GM12878 (cell line): Measurements from ENCODE around the gene HAS3. TPM values are rescaled to one million over a fixed set of nuclear protein-coding genes. Genes with fewer than 3 reads are reported as not detected.

Experiments
- ATAC-seq: fragments of 200-7000 bp; cut with Tn5 transposase; 3 replicates; pipeline ENCODE4 v1.9.1; 2020; ENCODE audit warnings: mild to moderate bottlenecking, moderate library complexity
- BruUV-seq: library from RNA; stranded (reverse); fragments of 400-500 nt; replicated peaks from 2 replicates; lab custom pipeline; 2021; lab: Mats Ljungman, UMichigan
- CTCF ChIA-PET: fragments of 300-600 bp; sonication (Branson Sonifier 250); formaldehyde crosslinking; extraction: SDS; loops from one replicate; lab custom pipeline; 2021; ENCODE audit warnings: inconsistent platforms; lab: Yijun Ruan, JAX
- POLR2A ChIA-PET: fragments of 350-600 bp; formaldehyde crosslinking; extraction: SDS; loops from one replicate; lab custom pipeline; 2021; ENCODE audit warnings: inconsistent platforms; lab: Charles Lee
- RAD21 ChIA-PET: fragments of 300-600 bp; sonication (Branson Sonifier 250); formaldehyde crosslinking; loops from one replicate; lab custom pipeline; 2023; ENCODE audit warnings: antibody characterized with exemption; ENCODE audit not compliant: unreplicated experiment; lab: Charles Lee
- SMC1A ChIA-PET: fragments of 300-600 bp; sonication (Branson Sonifier 250); formaldehyde crosslinking; loops from one replicate; lab custom pipeline; 2023; ENCODE audit not compliant: unreplicated experiment, uncharacterized antibody; lab: Charles Lee
- DNase-seq: peaks from one replicate; pipeline ENCODE4 v3.0.0-alpha.2; 2011; ENCODE audit warnings: low read depth, low spot score
- FAIRE-seq: peaks from 3 replicates; lab custom pipeline; 2011; peaks lifted over from hg19 to GRCh38; lab: Jason Lieb, UNC
- H2AFZ ChIP-seq: 2 replicates; pipeline ENCODE4 v1.6.0; 2011; ENCODE audit warnings: low read depth, low read length, control low read depth; ENCODE audit not compliant: control insufficient read depth
- H3K27ac ChIP-seq: 2 replicates; pipeline ENCODE4 v1.5.1; 2011; ENCODE audit warnings: control low read depth; ENCODE audit not compliant: control insufficient read depth, insufficient read depth
- H3K27me3 ChIP-seq, 2 experiments: replicated peaks in 1 of 2; 2 replicates each; pipeline versions ENCODE4 v1.6.0 to v1.6.1; 2011; ENCODE audit warnings: low read length in 1 of 2; ENCODE audit not compliant: control insufficient read depth in 2 of 2, insufficient read depth in 2 of 2
- H3K36me3 ChIP-seq, 2 experiments: 2 replicates each; pipeline ENCODE4 v1.5.1; 2011; ENCODE audit warnings: low read length in 1 of 2; ENCODE audit not compliant: control insufficient read depth in 2 of 2, insufficient read depth in 2 of 2
- H3K4me1 ChIP-seq: 2 replicates; pipeline ENCODE4 v1.6.1; 2011; ENCODE audit warnings: mild to moderate bottlenecking, low read length, moderate library complexity, mixed read lengths; ENCODE audit not compliant: control insufficient read depth, insufficient read depth
- H3K4me2 ChIP-seq: 2 replicates; pipeline ENCODE4 v1.6.0; 2011; ENCODE audit warnings: control low read depth; ENCODE audit not compliant: control insufficient read depth, insufficient read depth
- H3K4me3 ChIP-seq: fragments of 200-600 bp; sonication (generic); 2 replicates; pipeline ENCODE4 v1.5.1; 2016
- H3K79me2 ChIP-seq: 2 replicates; pipeline ENCODE4 v1.6.0; 2011; ENCODE audit warnings: low read length; ENCODE audit not compliant: control insufficient read depth, insufficient read depth
- H3K9ac ChIP-seq: 2 replicates; pipeline ENCODE4 v1.8.0; 2011; ENCODE audit warnings: low read length, control low read depth, mixed read lengths; ENCODE audit not compliant: control insufficient read depth, insufficient read depth
- H3K9me3 ChIP-seq: replicated peaks from 3 replicates; pipeline ENCODE4 v1.5.1; 2011; ENCODE audit warnings: mild to moderate bottlenecking, low read length; ENCODE audit not compliant: control insufficient read depth, insufficient read depth
- H4K20me1 ChIP-seq: 2 replicates; pipeline ENCODE4 v1.6.0; 2011; ENCODE audit not compliant: control insufficient read depth, insufficient read depth
- BHLHE40 ChIP-seq, 2 experiments: fragments of 450-650 bp in 1 of 2; IDR thresholded peaks; 2 replicates each; pipeline ENCODE4 v1.6.1; 2011 to 2017; ENCODE audit warnings: low read depth in 2 of 2, borderline replicate concordance in 1 of 2, improper control_type of control experiment in 1 of 2, low read length in 1 of 2, mild to moderate bottlenecking in 1 of 2
- IKZF1 ChIP-seq: fragments of 450-650 bp; conservative IDR thresholded peaks from 2 replicates; pipeline ENCODE4 v1.6.1; 2017; ENCODE audit warnings: antibody characterized with exemption, mild to moderate bottlenecking
- NFYB ChIP-seq: IDR thresholded peaks from 2 replicates; pipeline ENCODE4 v1.6.1; 2011; ENCODE audit warnings: low read depth, mild to moderate bottlenecking, low read length, improper control_type of control experiment, moderate library complexity; ENCODE audit not compliant: insufficient read depth
- NR2F1 ChIP-seq: fragments of 450-650 bp; conservative IDR thresholded peaks from 2 replicates; pipeline ENCODE4 v1.6.1; 2017; ENCODE audit warnings: mild to moderate bottlenecking
- RAD51 ChIP-seq: fragments of 450-650 bp; IDR thresholded peaks from 2 replicates; pipeline ENCODE4 v1.6.1; 2016; ENCODE audit warnings: moderate library complexity, mild to moderate bottlenecking, inconsistent platforms
- RFX5 ChIP-seq: IDR thresholded peaks from 2 replicates; pipeline ENCODE4 v1.6.1; 2011; ENCODE audit warnings: low read depth, low read length, improper control_type of control experiment
- RUNX3 ChIP-seq: IDR thresholded peaks from 2 replicates; pipeline ENCODE4 v1.6.1; 2012; ENCODE audit warnings: low read length, inconsistent platforms
- SREBF1 ChIP-seq: IDR thresholded peaks from 2 replicates; pipeline ENCODE4 v1.6.1; 2012; ENCODE audit warnings: mild to moderate bottlenecking, low read length
- SUPT20H ChIP-seq: IDR thresholded peaks from 2 replicates; pipeline ENCODE4 v1.6.1; 2011; ENCODE audit warnings: low read depth, mild to moderate bottlenecking, low read length, moderate library complexity, borderline replicate concordance; ENCODE audit not compliant: control insufficient read depth
- TAF1 ChIP-seq: IDR thresholded peaks from 2 replicates; pipeline ENCODE4 v1.6.1; 2011; ENCODE audit warnings: mild to moderate bottlenecking, low read depth, low read length, borderline replicate concordance
- TCF7 ChIP-seq: IDR thresholded peaks from 2 replicates; pipeline ENCODE4 v1.6.1; 2014; ENCODE audit warnings: antibody characterized with exemption, borderline replicate concordance
- YY1 ChIP-seq: IDR thresholded peaks from 2 replicates; pipeline ENCODE4 v1.6.1; 2011; ENCODE audit warnings: low read depth, mild to moderate bottlenecking, low read length
- ZBTB11 ChIP-seq: fragments of 450-650 bp; formaldehyde crosslinking; IDR thresholded peaks from 2 replicates; pipeline ENCODE4 v1.5.0; 2022; ENCODE audit warnings: mild to moderate bottlenecking, missing genetic modification characterization
- ZBTB4 ChIP-seq: fragments of 450-650 bp; formaldehyde crosslinking; IDR thresholded peaks from 2 replicates; pipeline ENCODE4 v1.4.0; 2022; ENCODE audit warnings: mild to moderate bottlenecking, moderate library complexity
- WGBS: methylation state at CpG from one replicate; pipeline ENCODE4 v1.1.6; 2016; ENCODE audit warnings: low lambda C conversion rate; ENCODE audit not compliant: insufficient replicate concordance, insufficient coverage; ENCODE audit errors: missing lambda C conversion rate; 5-methylcytosine and 5-hydroxymethylcytosine counted together
- in situ Hi-C: fragments of 300-500 bp; cut with MboI; formaldehyde crosslinking; loops from 9 replicates; pipeline ENCODE4 v1.14.3; 2018; ENCODE audit warnings: mixed read lengths
- intact Hi-C: fragments of 100-400 bp; cut with micrococcal nuclease; formaldehyde crosslinking; loops from one replicate; pipeline ENCODE4 v1.14.2; 2022; ENCODE audit not compliant: unreplicated experiment
- polyA plus RNA-seq, 11 experiments: library from polyadenylated mRNA; depleted of rRNA in 4 of 11; unstranded in 6 of 11; stranded (reverse) in 5 of 11; fragments of >200 nt; fragmentation: Nextera tagmentation in 4 of 11; fragmentation: Illumina TruSeq in 1 of 11; extraction: Ambion mirVana in 4 of 11; extraction: Trizol in 1 of 11; gene quantifications; 1 replicate in 1 of 11; 2 replicates in 10 of 11; pipeline versions ENCODE4 v1.2.1 to v1.2.3, GENCODE V29; 2011 to 2016; ENCODE audit warnings: inconsistent platforms in 2 of 11, missing spikeins in 2 of 11, low read depth in 1 of 11
- total RNA-seq, 4 experiments: library from RNA; depleted of rRNA in 3 of 4; stranded (reverse); fragments of >200 nt in 3 of 4; fragmentation: Illumina TruSeq in 1 of 4; extraction: Trizol in 1 of 4; gene quantifications; 2 replicates each; pipeline versions ENCODE4 v1.2.1 to v1.2.3, GENCODE V29; 2013 to 2021

Gene HAS3
- total and polyA plus RNA-seq, 10 of the 15 experiments (the other 5 are each of a cell fraction or from before 2014, with no cell fraction given), result 0.06 to 0.56 (median 0.19) TPM; not detected in 2

- TF ChIP-seq SUPT20H (no peak), NR2F1 (no peak), ZBTB4 (CRISPR knock-in tag) (no peak), TAF1 (no peak), BHLHE40 (IDR thresholded peaks at IDR 0.05; ENCODE audit: borderline replicate concordance in 1 of 2, low read depth in 2 of 2, low read length in 1 of 2) (no peak), SREBF1 (no peak)
Observed at GRCh38 chr16:69165584-69165983, 60.1 kb downstream of the HAS3 start (continued).

- Histone ChIP-seq H3K4me3 (no peak overlapping the region), H3K36me3 (peaks cover 9 to 29% of the 10 kb centered on the region in 2 experiments), H3K4me1 (peaks cover 5% of the 10 kb centered on the region), H2AFZ (no peak overlapping the region), H3K4me2 (no peak overlapping the region), H3K27me3 (no peaks in the 10 kb centered on the region), H3K79me2 (no peaks in the 10 kb centered on the region), H3K27ac (no peak overlapping the region), H3K9me3 (no peaks in the 10 kb centered on the region), H3K9ac (no peak overlapping the region), H4K20me1 (no peaks in the 10 kb centered on the region; the same call in 1 of the 2 replicates)
- in situ Hi-C loops (no loop called here), intact Hi-C loops (no loop called here)
- CTCF ChIA-PET, result interaction anchor here (0.6 to 2.1 kb wide), 7 partner anchors 9 to 146 kb away, joined by 3 to 11 read pairs (median 3); no protein-coding TSS in a partner anchor
- DNase-seq (no peak), ATAC-seq (peak; percentile 38; the same call in 2 of the 3 replicates), FAIRE-seq (no peak)
- RAD21 ChIA-PET, result interaction anchor here (1.0 to 1.5 kb wide), 3 partner anchors 13 to 120 kb away, joined by 3 to 4 read pairs (median 4); no protein-coding TSS in a partner anchor
- WGBS, result 44% methylated on average over 8 of the region's 8 CpGs
- SMC1A ChIA-PET, result interaction anchor here (0.6 to 2.9 kb wide), 10 partner anchors 9 to 262 kb away, joined by 3 to 9 read pairs (median 4); partner anchors contain the start of gene SNTB2
- BruUV-seq, result no TSS peak
- POLR2A ChIA-PET, result interaction anchor here (1.4 to 3.0 kb wide), 2 partner anchors 9 to 21 kb away, joined by 7 to 13 read pairs; partner anchors contain the start of gene SNTB2
- TF ChIP-seq TCF7 (peak; percentile 61; the same call in 1 of the 2 replicates), RFX5 (no peak), ZBTB11 (no peak), RAD51 (no peak), IKZF1 (peak; percentile 36; the same call in 1 of the 2 replicates), NFYB (no peak), YY1 (no peak), RUNX3 (peak; percentile 62)
Observed at GRCh38 chr16:69166221-69166833, 60.9 kb downstream of the HAS3 start.
